Measurements from ENCODE around the gene LRRK1.

LRRK1 gene

GRCh38 chr15:100939791-100940190 is 20.6 kb downstream of the LRRK1 start:
- no peak overlapping the region for H3K9ac ChIP-seq (ENCODE audit: low read length)
- no peaks in the 10 kb centered on the region for H4K20me1 ChIP-seq (ENCODE audit: insufficient read depth, low read length)
- no peaks in the 10 kb centered on the region for H3F3A ChIP-seq (ENCODE audit: insufficient read depth, low read length)
- no peaks in the 10 kb centered on the region for H3K9me3 ChIP-seq (ENCODE audit: low read length)
- H3K79me2 ChIP-seq (ENCODE audit: insufficient read depth, low read length), result peaks cover 3% of the 10 kb centered on the region; the same call in 1 of the 2 replicates
- H3K4me3 ChIP-seq (ENCODE audit: low read depth, low read length, poor library complexity, severe bottlenecking), result no peak overlapping the region
- H3K4me2 ChIP-seq (ENCODE audit: low read length), result no peak overlapping the region; the same call in 1 of the 2 replicates
- peaks cover 58% of the 10 kb centered on the region for H3K36me3 ChIP-seq (ENCODE audit: insufficient read depth, low read length)
- H3K27ac ChIP-seq (ENCODE audit: low read depth, low read length, poor library complexity, severe bottlenecking), result peak overlapping the region; percentile 79
- H3K4me1 ChIP-seq (ENCODE audit: insufficient read depth, low read length, severe bottlenecking), result peaks cover 82% of the 10 kb centered on the region
- no peaks in the 10 kb centered on the region for H3K9me2 ChIP-seq (ENCODE audit: low read depth, low read length)
- H2AFZ ChIP-seq (ENCODE audit: low read length), result no peak overlapping the region
- no peaks in the 10 kb centered on the region for H3K27me3 ChIP-seq (ENCODE audit: insufficient read depth, low read length)
- TF ChIP-seq CTCF (IDR thresholded peaks at IDR 0.05; ENCODE audit: low read length) (no peak), EZH2 (IDR thresholded peaks at IDR 0.05; ENCODE audit: borderline replicate concordance, low read length) (no peak)

- H3K4me3 ChIP-seq (ENCODE audit: low read depth, low read length, poor library complexity, severe bottlenecking), result peak overlapping the region; percentile 21
- no peaks in the 10 kb centered on the region for H3F3A ChIP-seq (ENCODE audit: insufficient read depth, low read length)
- no peak for TF ChIP-seq EZH2 (IDR thresholded peaks at IDR 0.05; ENCODE audit: borderline replicate concordance, low read length)
- TF ChIP-seq CTCF (IDR thresholded peaks at IDR 0.05; ENCODE audit: low read length), result no peak
- H3K9me3 ChIP-seq (ENCODE audit: low read length), result no peaks in the 10 kb centered on the region
- H4K20me1 ChIP-seq (ENCODE audit: insufficient read depth, low read length), result no peaks in the 10 kb centered on the region
- no peak overlapping the region for H2AFZ ChIP-seq (ENCODE audit: low read length)
- peak overlapping the region; percentile 32; the same call in 1 of the 2 replicates for H3K9ac ChIP-seq (ENCODE audit: low read length)
- H3K4me1 ChIP-seq (ENCODE audit: insufficient read depth, low read length, severe bottlenecking), result peaks cover 72% of the 10 kb centered on the region
- no peaks in the 10 kb centered on the region for H3K9me2 ChIP-seq (ENCODE audit: low read depth, low read length)
- peak overlapping the region; percentile 79 for H3K27ac ChIP-seq (ENCODE audit: low read depth, low read length, poor library complexity, severe bottlenecking)
- peaks cover 53% of the 10 kb centered on the region for H3K36me3 ChIP-seq (ENCODE audit: insufficient read depth, low read length)
- H3K27me3 ChIP-seq (ENCODE audit: insufficient read depth, low read length), result no peaks in the 10 kb centered on the region
- peaks cover 5% of the 10 kb centered on the region; the same call in 1 of the 2 replicates for H3K79me2 ChIP-seq (ENCODE audit: insufficient read depth, low read length)
- H3K4me2 ChIP-seq (ENCODE audit: low read length), result peak overlapping the region; percentile 11
Observed at GRCh38 chr15:100940767-100941379, 21.7 kb downstream of the LRRK1 start.

GRCh38 chr15:100941536-100941935 is 22.4 kb downstream of the LRRK1 start:
- H3K36me3 ChIP-seq (ENCODE audit: insufficient read depth, low read length), result peaks cover 53% of the 10 kb centered on the region
- no peak for TF ChIP-seq EZH2 (IDR thresholded peaks at IDR 0.05; ENCODE audit: borderline replicate concordance, low read length)
- no peak for TF ChIP-seq CTCF (IDR thresholded peaks at IDR 0.05; ENCODE audit: low read length)

More at GRCh38 chr15:100941536-100941935, 22.4 kb downstream of the LRRK1 start:
- H3K4me3 ChIP-seq (ENCODE audit: low read depth, low read length, poor library complexity, severe bottlenecking), result peak overlapping the region; percentile 21
- H2AFZ ChIP-seq (ENCODE audit: low read length), result no peak overlapping the region
- peak overlapping the region; percentile 11; the same call in 1 of the 2 replicates for H3K4me2 ChIP-seq (ENCODE audit: low read length)
- peak overlapping the region; percentile 79 for H3K27ac ChIP-seq (ENCODE audit: low read depth, low read length, poor library complexity, severe bottlenecking)
- H3K27me3 ChIP-seq (ENCODE audit: insufficient read depth, low read length), result no peaks in the 10 kb centered on the region
- peak overlapping the region; percentile 32; the same call in 1 of the 2 replicates for H3K9ac ChIP-seq (ENCODE audit: low read length)
- H3K9me2 ChIP-seq (ENCODE audit: low read depth, low read length), result no peaks in the 10 kb centered on the region
- H3F3A ChIP-seq (ENCODE audit: insufficient read depth, low read length), result no peaks in the 10 kb centered on the region
- peaks cover 7% of the 10 kb centered on the region; the same call in 1 of the 2 replicates for H3K79me2 ChIP-seq (ENCODE audit: insufficient read depth, low read length)
- H4K20me1 ChIP-seq (ENCODE audit: insufficient read depth, low read length), result no peaks in the 10 kb centered on the region
- H3K4me1 ChIP-seq (ENCODE audit: insufficient read depth, low read length, severe bottlenecking), result peaks cover 67% of the 10 kb centered on the region
- no peaks in the 10 kb centered on the region for H3K9me3 ChIP-seq (ENCODE audit: low read length)
